Esophagus squamous epithelium (tissue), 4 donors: ENCODE measurements around the gene PDE7B.

Experiments
- POLR2A ChIP-seq, 4 donors: fragments of 450-650 bp; IDR thresholded peaks; one replicate each; pipeline ENCODE4 v1.6.1; 2017; ENCODE audit warnings: antibody characterized with exemption in 4 of 4, mild to moderate bottlenecking in 4 of 4, moderate library complexity in 3 of 4
- TF ChIP-seq, protein P1 (sequence below), 6 experiments: fragments of 450-650 bp in 4 of 6; fragments of 200-600 bp in 2 of 6; sonication (generic) in 2 of 6; IDR thresholded peaks; one replicate each; pipeline ENCODE4 v1.5.1; 2016 to 2019; ENCODE audit warnings: antibody characterized with exemption in 6 of 6, mild to moderate bottlenecking in 4 of 6, moderate library complexity in 4 of 6

GRCh38 chr6:136136274-136136673 is 284.8 kb downstream of the PDE7B start:
- TF ChIP-seq, protein P1, sequence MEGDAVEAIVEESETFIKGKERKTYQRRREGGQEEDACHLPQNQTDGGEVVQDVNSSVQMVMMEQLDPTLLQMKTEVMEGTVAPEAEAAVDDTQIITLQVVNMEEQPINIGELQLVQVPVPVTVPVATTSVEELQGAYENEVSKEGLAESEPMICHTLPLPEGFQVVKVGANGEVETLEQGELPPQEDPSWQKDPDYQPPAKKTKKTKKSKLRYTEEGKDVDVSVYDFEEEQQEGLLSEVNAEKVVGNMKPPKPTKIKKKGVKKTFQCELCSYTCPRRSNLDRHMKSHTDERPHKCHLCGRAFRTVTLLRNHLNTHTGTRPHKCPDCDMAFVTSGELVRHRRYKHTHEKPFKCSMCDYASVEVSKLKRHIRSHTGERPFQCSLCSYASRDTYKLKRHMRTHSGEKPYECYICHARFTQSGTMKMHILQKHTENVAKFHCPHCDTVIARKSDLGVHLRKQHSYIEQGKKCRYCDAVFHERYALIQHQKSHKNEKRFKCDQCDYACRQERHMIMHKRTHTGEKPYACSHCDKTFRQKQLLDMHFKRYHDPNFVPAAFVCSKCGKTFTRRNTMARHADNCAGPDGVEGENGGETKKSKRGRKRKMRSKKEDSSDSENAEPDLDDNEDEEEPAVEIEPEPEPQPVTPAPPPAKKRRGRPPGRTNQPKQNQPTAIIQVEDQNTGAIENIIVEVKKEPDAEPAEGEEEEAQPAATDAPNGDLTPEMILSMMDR (IDR thresholded peaks at IDR 0.05), result no peak
- TF ChIP-seq POLR2A (IDR thresholded peaks at IDR 0.05), result no peak
